A204.1 (cell line): ENCODE results near the gene MLX.

Source experiments
- FAIRE-seq: peaks from 2 replicates; lab custom pipeline; 2012; peaks lifted over from hg19 to GRCh38; lab: Jason Lieb, UNC

Gene MLX, protein sequence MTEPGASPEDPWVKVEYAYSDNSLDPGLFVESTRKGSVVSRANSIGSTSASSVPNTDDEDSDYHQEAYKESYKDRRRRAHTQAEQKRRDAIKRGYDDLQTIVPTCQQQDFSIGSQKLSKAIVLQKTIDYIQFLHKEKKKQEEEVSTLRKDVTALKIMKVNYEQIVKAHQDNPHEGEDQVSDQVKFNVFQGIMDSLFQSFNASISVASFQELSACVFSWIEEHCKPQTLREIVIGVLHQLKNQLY

DNA sequence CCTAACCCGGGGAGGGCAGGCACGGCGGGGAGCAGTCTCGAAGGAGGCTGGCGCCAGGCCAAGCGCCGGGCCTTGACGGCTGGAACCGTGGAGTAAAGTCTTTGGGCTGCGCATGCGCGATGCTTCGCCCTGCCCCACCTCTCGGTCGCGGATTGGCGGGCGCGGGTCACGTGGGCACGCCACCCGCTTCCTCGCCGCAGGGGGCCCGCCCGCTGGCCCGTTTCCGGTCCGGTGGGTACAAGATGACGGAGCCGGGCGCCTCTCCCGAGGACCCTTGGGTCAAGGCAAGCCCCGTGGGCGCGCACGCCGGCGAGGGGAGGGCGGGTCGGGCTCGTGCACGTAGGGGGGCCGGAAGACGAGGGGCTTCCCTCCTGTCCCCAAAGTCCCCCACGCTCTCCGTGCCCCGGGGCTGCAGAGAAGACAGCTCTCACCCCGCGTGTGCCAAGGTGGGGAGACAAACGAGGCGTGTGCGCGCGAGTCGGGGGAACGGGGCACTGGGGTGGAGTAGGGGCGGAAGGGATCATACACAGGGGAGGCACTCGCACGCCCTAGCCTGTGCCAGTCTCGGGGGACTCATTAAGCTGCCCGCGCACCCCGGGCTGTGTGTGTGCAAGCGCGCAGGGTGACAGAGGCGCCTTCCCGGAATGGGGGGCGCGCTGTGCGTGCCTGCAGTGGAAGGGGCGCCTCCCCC lies at the start of gene MLX:
TSS of gene MLX (plus strand) at position 218 of the 691 bp plus-strand sequence. CDS start at position 243, 25 bp downstream.
- FAIRE-seq, result no peak

DNA sequence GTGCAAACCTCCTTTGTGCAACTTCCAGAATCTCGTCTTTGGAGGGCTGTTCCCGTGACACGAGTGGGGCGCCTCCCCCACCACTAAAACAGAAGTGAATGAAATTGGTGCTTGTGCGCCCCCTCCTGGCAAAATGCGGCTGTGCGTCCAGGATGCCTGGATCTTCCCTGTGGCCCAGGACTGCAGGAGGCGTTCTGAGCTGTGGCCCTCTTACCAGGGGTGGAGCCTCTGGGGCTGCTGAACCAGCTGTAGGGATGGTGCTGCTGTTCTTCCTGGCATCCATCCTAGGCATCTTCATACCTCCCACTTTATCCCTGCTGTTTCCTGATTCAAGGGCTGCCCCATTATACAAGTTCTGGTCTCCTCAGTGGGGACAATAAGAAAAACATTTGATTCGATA lies 49.4 kb upstream of the MLX start:
- FAIRE-seq, result peak; percentile 34

DNA sequence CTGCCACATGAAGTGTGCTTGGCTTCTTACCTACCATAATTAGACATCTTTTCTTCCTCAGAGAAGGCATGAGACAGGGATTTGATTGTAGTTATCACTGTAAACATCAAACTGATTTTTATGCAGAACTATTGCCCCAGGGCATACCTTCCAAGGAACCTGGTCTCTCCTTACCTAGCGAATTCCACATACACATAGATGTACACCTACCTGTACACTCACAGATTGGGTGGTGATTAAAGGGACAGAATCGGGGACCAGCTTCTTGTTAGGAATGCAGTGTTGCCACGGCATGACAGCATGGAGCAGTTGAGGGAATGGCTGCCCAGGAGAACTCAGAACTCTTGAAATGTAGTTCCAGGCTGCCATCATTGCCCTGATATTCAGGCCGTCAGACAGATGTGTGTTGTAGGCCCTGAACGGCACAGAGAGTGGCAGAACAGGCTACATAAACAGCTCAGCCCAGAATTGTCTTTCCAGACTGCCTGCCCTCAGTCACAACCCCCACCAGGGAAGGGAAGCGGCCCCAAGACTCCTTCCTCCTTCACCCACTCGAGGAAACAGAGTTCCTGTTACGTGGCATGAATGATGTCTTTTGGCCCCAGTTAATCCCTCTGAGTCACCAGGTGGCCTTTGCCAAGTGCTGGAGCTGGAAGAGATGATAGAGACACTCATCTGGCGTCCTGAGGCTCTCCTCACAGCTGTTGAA lies 48.7 kb upstream of the MLX start:
- no peak for FAIRE-seq

DNA sequence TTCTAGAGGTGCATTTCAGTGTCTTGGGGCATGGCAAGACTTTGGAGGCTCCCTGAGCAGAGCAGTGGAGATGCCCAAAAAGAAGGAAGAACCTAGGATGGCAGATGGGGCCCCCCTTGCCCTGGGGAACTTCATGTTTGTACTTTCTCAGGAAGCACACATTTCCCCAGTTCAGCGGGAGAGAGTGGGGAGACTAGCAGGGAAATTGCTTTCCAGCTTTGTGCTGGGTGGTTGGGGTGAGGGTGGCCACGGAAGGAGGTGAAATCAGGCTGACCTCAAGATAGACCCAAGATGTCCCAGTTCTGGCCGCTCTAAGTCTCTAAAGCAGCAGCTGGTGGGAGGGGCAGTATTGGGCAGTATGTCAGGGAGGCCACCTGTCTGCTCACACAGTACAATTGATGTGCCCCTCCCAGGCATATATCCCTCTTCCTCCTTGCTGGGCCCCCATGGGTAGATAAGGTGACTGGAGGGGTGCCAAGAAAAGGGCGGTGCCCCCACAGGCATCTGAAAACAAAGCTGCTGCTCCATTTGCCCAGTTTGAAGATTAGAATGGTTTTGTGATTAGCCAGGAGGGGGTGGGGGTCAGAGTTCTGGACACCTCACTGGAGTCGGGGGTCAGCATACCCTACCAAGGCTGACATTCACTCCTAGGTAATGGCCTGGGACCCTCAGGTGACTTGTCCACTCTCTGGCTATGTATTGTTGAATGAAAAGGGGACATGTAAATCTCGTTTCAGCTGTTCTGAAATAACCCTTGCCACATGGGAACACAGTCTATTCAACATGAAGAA lies 48.0 kb upstream of the MLX start:
- no peak for FAIRE-seq

DNA sequence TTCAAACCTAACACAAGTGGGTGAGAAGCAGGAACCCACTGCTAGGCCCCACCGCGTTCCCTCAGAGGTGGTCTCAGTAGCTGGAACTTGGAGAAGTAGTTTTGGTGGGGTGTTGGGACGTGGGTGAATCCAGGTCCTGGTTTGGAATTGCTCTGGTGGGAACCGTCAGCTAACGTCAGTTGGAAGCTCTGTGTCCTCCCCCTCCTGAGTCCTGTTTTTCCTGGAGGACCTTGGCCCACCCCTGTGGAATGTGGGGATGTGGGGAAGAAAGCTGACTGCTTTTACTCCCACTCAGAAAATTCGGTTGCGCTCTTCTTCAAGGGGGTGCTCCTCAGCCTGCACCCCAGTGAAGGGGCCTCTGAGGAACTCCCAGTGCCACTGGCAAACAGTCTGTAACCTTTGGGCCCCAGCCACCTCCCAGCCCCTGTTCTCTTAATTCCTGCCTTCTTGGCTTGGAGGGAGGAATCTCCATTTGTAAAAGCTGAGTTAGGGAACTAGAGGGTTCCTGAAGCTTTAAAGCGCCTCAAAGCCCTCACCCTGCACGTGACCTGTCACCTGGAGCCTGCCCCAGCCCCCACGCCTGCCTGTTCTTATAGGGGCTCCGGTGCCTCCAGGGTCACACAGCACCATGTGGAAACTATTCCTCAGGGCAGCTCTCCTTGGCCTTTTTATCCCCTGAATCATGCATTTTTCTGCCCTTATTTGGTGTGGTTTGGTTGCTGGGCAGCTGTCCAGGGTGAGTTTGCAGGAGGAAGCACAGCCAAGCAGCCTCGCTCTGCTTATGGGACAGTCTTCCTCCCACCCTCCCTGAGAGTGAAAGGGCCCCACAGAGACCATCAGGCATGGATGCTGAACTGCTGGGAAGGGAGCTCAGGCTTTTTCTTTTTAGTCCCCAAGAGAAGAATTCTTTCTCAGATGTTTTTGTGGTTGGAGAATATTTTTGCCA lies 47.1 kb upstream of the MLX start:
- peak; percentile 32 for FAIRE-seq

DNA sequence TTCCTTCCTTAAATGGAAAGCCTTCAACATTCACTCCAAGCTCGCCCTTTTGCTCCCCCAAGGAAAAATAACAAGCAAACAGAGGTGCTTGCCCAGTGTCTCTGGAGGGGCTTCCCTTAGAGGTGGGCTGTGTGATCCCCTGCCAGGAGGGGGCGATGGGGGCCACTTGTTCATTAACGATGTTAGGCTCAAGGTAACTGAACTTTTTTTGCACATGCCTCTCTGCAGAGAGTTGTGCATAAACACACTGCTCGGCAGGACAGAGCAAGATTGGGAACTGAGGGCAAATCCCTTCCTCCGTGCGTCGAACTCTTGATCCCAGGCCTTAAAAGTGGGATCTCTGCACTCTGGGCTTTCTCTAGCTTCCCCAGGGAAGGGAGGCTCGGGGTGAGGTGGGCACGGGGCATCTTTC lies 46.4 kb upstream of the MLX start:
- no peak for FAIRE-seq

GRCh38 chr17:42521036-42521435 lies 45.9 kb upstream of the MLX start:
- no peak for FAIRE-seq

DNA sequence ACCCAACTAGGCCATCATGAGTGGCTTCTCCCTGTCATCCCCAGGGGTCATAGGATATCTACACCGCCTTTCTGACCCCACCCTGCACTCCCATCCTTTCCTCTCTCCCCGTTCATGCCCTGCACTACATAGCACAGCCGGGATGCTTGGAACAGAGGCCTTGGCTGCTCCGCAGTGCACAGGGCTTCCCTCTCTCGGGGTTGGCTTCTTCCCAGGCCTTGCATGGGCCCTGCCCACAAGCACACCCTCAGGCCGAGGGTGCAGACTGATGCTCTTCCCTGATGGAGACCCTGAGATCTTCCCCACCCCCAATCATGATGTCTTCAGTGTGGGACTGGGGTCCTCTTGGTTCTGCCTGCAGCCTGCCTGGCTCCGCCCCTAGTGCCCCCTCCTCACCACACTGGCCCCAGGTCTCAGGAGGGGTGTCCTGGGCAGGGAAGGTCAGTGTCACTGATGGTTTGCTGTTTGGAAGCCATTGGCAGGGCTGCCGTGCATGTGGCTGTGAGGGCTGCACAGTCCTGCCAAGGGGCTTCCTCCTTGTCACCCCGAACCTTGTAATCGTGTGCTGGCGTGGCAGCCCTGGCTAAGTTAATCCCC lies 45.1 kb upstream of the MLX start:
- FAIRE-seq, result no peak

DNA sequence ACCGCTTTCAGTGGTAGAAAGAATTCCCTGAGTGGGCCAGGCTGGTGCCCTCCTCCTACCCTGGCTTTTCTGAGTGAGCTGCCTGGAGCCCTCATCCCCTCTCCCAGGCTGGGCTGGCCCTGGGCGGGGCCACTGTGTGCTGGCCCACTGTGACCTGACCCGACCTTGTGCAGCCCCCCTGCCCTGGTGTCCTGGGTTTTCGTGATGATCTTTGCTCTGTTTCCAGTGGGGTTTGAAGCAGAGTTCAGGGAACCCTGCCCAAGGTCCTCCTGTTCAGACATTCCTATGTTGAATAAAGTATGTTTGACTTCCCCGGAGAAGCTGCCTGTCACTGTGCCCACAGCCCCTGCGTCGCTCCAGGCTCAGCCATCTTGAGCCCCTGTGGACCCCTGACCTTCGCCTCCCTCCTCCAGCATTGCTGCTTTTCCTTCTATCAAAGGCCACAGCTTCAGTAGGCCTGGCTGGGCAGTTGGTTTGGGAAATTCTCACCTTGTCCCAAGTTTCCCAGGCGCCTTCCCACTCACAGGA lies 44.6 kb upstream of the MLX start:
- no peak for FAIRE-seq

- no peak for FAIRE-seq
Measured at GRCh38 chr17:42522798-42523278, 44.1 kb upstream of the MLX start.

DNA sequence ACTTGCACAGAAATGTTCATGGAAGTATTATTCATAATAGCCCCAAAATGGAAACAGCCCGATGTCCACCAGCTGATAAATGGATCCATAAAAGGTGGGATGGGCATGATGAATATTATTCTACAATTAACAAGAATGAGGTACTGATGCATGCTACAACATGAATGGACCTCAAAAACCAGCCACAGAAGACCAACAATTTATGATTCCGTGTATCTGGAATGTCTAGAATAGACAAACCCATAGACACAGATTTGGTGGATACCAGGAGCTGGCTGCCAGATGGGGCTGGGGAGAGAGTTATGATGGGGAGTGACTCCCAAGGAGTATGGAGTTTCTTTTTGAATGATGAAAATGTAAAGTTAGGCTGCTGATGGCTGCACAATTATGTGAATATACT lies 41.7 kb upstream of the MLX start:
- FAIRE-seq, result no peak

- FAIRE-seq, result no peak
Measured at GRCh38 chr17:42526031-42526444, 40.9 kb upstream of the MLX start.

DNA sequence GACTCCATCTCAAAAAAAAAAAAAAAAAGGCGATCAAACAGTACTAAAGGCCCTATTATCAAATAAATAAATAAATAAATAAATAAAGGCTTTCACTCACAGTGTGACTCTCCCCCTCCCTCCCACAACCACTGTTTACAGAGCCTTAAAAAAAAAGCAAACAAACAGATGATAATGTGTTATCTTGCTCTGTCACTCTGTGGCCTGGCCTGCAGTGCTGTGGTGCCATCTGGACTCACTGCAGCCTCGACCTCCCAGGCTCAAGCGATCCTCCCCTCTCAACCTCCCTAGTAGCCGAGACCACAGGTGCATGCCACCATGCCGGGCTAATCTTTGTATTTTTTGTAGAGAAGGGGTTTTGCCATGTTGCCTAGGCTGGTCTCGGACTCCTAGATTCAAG lies 39.0 kb upstream of the MLX start:
- no peak for FAIRE-seq

DNA sequence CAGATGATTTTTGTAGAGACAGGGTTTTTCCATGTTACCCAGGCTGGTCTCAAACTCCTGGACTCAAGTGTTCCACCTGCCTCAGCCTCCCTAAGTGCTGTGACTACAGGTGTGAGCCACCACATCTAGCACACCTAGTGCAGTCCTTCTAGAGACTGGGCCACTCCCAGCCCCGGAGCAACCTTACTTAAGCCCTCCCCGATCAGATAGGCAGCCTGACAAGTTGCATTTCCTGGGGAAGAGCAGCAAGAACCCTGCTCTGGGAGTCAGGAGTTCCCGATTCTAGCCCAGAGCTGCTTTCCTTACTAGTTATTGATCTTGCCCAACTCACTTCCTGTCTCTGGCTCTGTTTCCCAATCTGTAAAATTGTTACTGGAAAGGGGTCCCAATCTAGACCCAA lies 37.8 kb upstream of the MLX start:
- FAIRE-seq, result no peak

GRCh38 chr17:42530952-42531454 lies 35.9 kb upstream of the MLX start:
- FAIRE-seq, result no peak

GRCh38 chr17:42531455-42532354 lies 35.2 kb upstream of the MLX start:
- FAIRE-seq, result no peak

DNA sequence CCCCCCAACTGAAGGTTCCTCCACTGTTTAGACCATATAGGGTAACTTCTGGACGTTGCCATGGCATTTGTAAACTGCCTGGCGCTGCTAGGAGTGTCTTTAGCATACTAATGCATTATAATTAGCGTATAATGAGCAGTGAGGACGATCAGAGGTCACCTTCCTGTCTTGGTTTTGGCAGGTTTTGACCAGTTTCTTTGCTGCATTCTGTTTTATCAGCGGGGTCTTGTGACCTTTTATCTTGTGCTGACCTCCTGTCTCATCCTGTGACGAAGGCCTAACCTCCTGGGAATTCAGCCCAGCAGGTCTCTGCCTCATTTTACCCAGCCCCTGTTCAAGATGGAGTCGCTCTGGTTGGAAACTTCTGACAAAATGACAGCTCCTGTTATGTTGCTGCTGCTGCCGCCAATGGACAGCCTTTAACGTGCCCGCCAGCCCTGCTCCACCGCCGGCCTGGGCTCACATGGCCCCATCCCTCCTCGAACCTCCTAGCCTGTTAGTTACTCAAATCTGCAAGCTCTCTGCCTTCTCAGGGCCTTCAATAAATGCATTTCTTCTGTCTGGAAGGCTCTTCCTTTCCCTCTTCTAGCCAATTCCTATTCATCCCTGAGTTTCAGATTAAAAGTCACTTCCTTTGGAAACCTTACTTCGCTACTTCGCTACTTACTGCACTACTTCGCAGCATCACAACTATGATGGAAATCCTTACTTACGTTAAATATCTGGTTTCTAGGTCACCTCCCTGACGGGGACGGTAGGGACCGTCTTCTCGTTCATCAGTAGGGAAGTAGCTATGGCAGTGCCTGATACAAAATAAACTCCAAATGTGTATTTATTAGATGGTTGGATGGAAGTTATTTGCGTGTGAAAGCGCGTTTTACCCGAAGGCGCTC lies 31.5 kb upstream of the MLX start:
- no peak for FAIRE-seq

GRCh38 chr17:42536048-42536371 lies 30.9 kb upstream of the MLX start, which contains the start of gene NAGLU:
TSS of gene NAGLU (plus strand) at chr17:42536241. CDS start at chr17:42536273, 32 bp downstream.
- no peak for FAIRE-seq
